IPS-18c (cell line): Measurements from ENCODE around the gene E2F6.

Source experiments
- H3K4me3 ChIP-seq: 2 replicates; pipeline ENCODE4 v1.7.0; 2013; ENCODE audit warnings: low read depth, mild to moderate bottlenecking, low read length, moderate library complexity; ENCODE audit not compliant: insufficient read depth
- H3K9me3 ChIP-seq: one replicate; pipeline ENCODE4 v1.6.1; 2013; ENCODE audit warnings: mild to moderate bottlenecking, low read length, moderate library complexity; ENCODE audit not compliant: control insufficient read depth, insufficient read depth

The E2F6 gene

DNA sequence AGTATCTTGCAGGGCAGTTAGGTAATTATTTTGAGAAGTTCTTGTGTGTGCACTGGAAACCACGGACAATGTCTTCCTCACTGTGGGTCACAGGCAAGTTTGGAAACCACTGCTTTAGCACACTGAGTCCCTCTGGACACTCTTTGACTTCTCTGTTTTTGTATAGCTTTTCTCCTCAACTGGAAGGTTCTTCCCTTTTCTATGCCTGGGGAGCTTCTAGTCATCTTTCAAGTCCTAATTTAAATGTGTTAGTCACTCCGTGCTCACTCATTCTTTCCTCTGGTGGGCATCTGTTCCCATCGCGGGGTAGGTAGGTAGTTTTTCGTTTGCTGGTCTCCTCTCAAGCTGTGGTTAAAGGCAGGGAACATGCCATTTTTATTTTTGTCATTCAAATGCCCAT lies 32.1 kb downstream of the E2F6 start:
- Histone ChIP-seq H3K9me3 (peaks cover 4% of the 10 kb centered on the region), H3K4me3 (no peak overlapping the region)

DNA sequence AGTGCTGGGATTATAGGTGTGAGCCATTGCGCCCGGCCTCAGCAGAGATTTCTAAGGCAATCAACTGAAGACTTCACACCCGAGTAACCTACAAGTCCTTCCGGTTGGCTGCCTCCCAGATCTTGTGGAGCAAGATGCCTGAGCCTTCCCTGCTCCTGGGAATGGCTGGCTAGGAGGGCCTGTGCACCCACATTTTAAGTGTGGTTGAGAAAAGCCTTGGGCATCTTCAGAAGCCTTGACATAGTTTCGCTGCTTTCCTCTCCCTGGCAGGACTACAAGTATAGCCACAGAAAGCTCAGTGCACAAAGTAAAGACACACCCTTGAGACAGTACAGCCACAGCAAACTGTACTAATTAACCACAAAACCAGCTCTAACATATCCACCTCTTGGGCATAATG lies 35.2 kb downstream of the E2F6 start:
- Histone ChIP-seq H3K4me3 (no peak overlapping the region), H3K9me3 (peaks cover 3% of the 10 kb centered on the region)

DNA sequence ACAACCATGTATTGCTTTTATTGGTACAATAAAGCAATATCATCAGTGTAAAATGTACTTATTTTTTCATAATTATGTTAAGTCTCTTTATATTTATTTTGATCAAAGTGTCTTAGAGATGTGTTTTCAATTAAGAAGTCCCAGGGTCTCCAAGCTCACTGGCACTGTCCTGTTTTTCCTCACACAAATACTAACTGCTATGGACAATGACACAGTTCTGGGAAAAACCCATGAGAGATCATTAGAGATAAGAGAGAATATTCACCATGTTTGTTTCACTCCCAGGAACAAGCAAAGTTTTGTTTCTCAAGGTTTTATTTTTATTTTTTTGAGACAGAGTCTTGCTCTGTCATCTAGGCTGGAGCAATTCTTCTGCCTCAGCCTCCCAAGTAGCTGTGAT lies 38.7 kb downstream of the E2F6 start:
- no peaks in the 10 kb centered on the region for H3K9me3 ChIP-seq
- H3K4me3 ChIP-seq: no peak overlapping the region

DNA sequence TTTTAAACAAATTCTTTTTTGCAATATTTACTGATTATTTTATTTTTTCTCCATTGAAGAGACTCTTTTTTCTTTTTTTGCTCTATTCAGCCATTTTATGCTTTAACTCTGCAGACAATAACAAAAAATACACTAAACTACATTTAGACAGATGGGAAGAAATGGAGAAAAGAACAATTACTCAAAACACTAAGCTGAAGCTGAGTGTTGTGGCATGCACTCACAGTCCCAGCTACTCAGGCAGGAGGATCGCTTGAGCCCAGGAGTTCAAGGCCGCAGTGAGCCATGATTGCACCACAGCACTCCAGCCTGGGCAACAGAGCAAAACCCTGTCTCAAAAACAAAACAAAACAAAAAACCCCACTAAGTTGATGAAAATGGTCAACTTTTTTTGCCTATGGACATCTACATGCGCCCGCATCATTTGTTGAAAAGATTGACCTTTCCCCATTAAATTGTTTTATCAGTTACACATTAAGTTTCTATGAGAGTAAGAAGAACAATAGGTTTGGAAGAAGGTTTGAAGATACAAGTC lies 43.0 kb downstream of the E2F6 start:
- H3K4me3 ChIP-seq: no peak overlapping the region
- no peaks in the 10 kb centered on the region for H3K9me3 ChIP-seq

DNA sequence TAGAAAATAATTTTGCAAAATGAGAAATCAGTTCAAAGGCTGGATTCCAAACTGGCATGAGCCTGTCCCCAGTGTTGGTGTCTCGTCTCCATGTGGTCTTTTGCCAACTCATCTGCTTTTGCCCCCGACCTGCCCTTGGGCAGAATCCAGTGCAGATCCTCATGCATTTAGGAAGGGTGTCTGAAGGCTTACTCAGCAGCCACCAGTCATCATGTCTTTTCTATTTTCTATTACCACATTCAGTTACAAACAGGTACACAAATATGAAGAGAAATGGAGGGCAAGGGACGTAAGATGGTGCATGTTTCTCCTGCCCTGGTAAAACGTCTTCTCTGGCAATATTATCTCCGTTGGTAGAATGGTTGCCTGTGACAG lies 43.5 kb downstream of the E2F6 start:
- Histone ChIP-seq H3K9me3 (no peaks in the 10 kb centered on the region), H3K4me3 (no peak overlapping the region)

DNA sequence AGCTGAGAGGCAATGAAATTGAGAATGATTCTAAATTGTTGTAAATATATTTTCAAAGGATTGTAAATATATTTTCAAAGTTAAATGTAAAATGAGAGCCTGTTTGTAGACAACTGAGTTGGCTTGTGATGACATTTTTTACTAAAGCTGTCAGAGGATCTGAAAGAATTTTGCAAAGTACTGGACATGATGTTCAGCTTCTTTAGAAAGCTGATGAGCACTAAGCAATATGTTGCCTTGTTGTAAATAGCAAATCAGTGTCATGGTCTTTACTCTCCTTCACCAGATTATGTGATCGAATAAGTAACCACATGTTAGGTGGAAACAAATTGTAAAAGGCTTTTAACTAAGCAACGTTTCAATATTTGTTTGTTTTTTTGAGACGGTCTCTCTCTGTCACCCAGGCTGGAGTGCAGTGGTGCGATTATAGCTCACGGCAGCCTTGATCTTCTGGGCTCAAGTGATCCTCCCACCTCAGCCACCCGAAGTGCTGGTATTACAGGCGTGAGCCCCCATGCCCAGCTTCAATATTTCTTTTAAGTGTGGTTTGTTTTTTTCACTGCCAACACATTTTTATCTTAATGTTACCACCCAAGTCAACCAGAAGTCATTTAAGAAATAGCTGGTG lies 44.0 kb downstream of the E2F6 start:
- Histone ChIP-seq H3K9me3 (peaks cover 3% of the 10 kb centered on the region), H3K4me3 (no peak overlapping the region)

DNA sequence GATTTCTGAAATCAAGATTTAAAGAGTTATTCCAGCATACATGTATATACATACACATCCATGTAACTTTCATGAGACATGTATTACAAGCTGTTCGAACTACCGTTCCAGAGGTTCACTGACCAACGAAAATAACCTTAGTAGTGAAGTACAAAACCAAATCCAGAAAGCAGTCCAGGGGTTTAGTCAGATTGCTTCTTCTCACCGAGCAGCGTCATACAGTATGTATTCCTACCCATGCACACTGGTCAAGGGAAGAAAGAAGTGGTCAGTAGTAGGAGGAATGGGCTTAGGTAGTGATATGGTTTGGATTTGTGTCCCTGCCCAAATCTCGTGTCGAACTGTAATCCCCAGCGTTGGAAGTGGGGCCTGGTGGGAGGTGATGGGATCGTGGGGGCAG lies 45.3 kb downstream of the E2F6 start:
- no peak overlapping the region for H3K4me3 ChIP-seq
- H3K9me3 ChIP-seq: peaks cover 3% of the 10 kb centered on the region

DNA sequence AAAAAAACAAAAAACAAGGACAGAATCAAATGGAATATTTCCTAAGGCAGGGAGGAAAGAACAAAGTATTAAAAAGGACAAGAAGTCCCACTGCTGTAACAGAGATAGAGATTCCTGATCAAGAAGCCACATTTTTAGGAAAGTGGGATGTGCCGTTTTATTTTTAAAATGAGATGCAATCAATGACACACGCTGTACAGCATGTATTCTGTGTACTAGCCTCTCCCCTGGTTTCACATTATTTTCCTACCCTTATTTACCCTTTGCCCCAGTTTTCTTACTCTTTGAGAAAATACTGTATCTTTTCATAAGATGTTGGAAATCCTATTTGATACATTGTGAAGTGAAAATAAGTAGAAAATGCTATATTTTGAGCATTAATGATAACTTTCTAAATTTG lies 45.8 kb downstream of the E2F6 start:
- no peak overlapping the region for H3K4me3 ChIP-seq

DNA sequence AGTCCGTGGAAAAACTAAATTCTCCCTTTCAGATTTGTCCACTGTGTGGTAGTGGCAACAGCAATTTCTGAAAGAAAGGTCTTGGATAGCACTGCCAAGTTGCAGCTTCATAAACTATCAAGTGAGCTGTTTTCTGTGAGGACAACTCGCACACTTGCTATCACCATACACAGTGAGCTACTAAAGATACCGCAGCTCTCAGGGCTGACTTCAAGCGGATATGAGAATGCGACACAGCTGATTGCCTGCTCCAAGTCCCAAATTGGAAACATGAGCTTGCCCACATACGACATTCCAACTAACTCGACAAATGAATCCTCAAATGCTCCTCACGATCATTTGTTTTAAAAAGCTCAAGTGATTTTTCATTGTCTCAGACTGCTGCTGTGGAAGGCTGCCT lies 46.2 kb downstream of the E2F6 start:
- H3K4me3 ChIP-seq: no peak overlapping the region
- peaks cover 3% of the 10 kb centered on the region for H3K9me3 ChIP-seq

More for the DNA sequence above, 45.8 kb downstream of the E2F6 start:
- peaks cover 3% of the 10 kb centered on the region for H3K9me3 ChIP-seq

DNA sequence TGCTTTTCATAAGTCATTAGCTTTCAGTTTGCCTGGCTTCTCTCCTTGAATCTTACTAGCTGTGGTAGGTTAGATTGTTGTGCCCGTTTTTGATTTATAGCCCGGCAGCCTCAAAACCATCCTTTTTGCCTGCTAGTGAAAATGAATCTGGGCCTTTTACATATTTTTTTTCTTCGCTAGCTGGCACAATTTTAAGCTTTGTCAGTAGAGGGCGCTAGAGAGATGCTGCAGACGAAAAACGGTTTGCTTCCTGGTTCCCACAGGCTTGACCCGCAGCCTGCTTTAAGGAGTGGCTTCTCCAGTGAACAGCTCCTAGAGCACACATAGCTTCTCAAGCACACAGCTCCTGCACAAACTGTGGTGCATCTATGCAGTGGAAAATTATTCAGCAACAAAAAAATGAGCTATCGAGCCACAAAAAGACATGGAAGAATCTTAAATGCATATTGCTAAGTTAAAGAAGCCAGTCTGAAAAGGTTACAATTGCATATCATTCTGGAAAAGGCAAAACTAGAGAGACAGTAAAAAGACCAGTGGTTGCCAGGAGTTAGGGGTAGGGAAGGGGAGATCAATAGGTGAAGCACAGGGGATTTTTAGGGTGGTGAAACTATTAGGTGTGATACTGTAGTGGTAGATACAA lies 47.9 kb downstream of the E2F6 start:
- no peak overlapping the region for H3K4me3 ChIP-seq

DNA sequence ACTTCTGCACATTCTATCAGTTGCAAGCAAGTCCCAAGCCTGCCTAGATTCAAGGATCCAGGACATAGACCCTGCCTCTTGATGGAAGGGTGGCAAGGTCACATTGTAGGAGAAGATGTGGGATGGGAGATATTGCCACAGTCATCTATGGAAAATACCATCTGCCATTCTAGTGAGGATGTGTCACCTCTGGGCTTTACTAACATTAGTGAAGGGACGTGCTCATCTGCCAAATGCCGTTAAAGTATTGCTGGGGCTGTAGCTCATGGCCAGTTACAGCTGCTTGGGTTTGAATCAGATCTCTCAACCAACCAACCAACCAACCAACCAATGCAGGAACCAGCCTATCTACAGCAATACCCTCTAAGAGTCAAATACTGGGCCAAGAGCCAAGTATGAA lies 49.0 kb downstream of the E2F6 start:
- Histone ChIP-seq H3K9me3 (peaks cover 3% of the 10 kb centered on the region), H3K4me3 (no peak overlapping the region)

More for the DNA sequence above, 47.9 kb downstream of the E2F6 start:
- peaks cover 3% of the 10 kb centered on the region for H3K9me3 ChIP-seq

DNA sequence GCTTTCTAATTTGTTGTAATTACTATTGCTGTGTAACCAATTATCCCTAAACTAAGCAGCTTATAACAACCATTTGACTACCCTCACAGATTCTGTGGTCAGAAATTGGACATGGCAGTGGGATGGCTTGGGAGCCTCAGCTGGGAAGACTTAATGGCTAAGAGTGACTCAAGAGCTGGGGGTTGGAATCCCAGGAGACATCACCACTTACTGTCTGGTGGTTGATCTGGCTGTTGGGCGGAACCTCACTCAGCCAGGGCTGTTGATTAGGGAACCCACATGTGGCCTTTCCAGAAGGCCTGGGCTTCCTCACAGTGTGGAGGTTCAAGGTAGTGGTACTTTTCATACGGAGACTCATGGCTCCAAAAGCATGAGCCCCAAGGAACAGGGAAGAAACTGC lies 49.8 kb downstream of the E2F6 start:
- Histone ChIP-seq H3K9me3 (peaks cover 3% of the 10 kb centered on the region), H3K4me3 (no peak overlapping the region)

DNA sequence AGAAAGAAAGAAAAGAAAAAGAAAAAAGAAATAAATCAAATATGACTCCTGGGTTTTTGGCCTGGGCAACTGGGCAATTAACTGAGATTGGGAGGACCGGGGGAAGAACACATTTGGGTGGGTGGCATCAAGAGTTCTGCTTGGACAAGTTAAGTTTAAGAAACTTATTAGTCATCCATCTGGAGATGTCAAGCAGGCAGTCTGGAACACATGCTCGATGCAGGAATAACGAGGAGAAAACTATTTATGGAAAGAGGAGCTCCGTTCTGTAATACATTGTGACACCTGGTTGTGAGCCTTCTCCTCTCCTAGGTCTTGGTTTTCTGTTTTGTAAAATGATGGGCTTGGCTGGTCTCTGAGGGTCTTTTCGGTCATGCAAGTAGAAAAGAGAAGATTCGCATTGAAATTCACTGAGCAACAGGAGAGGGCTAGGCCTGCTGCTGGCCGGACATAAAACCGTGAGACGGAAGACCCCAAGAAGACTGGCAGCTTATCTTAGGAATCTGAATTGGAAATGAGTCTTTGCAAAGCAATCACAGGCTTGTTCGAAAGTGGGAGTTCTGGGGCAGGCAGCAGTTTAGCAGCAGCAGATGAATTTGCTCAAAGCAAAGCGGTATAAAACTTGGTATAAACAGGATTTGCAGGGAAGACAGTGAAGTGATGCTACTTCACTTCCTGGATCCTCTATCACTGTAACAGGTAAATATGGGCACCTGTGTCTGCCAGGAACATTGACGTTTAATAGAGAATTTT lies 51.4 kb downstream of the E2F6 start:
- no peak overlapping the region for H3K4me3 ChIP-seq

DNA sequence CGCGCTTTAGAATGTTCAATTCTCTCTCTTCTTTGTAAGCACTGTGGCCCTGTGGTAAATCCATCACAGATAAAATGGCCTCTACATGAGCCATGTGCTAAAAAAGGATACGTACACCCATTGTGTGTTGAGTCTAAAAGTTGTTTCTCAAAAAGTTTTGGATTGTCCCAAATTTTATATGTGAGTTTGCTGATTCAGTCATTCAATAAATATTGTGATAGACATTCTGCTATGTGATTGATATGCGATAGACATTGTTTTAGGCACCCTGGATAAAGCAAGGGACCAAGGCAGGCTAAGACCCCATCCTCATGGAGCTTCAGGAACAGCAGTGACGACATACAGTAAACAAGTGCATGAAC lies 53.5 kb downstream of the E2F6 start:
- Histone ChIP-seq H3K4me3 (no peak overlapping the region), H3K9me3 (peaks cover 3% of the 10 kb centered on the region)

More for the DNA sequence above, 51.4 kb downstream of the E2F6 start:
- H3K9me3 ChIP-seq: peaks cover 3% of the 10 kb centered on the region

DNA sequence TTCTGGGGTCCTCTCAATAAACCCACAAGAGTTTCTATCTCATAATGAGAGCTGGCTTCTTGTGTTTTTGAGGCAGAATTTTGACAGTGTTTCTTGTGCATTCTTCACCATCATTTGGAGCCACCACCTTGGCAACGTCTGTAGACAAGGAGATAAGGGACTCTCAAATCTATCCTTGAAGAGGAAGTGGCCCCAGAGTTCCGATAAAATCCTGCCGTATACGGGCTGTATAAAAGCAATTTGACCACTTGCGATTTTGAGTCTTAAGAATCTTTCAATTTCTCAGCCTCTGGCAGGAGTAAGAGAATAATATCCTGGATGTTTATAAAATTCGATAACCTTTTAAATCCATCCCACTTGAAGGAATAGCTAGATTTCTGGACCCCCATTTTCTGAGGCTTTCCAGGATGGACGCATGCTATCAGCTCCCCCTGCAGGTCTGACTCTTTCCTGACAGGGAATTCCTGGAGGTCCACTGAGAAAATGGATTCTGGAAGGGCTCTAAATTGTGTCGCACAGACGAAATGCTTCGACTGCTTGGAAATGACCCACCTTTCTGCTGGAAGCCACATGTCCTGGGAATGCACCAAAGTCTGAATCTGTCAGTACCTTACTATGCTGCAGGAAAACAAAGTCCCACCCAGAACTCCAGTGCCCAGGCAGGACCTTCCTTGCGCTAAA lies 54.1 kb downstream of the E2F6 start:
- H3K9me3 ChIP-seq: no peaks in the 10 kb centered on the region
- no peak overlapping the region for H3K4me3 ChIP-seq

DNA sequence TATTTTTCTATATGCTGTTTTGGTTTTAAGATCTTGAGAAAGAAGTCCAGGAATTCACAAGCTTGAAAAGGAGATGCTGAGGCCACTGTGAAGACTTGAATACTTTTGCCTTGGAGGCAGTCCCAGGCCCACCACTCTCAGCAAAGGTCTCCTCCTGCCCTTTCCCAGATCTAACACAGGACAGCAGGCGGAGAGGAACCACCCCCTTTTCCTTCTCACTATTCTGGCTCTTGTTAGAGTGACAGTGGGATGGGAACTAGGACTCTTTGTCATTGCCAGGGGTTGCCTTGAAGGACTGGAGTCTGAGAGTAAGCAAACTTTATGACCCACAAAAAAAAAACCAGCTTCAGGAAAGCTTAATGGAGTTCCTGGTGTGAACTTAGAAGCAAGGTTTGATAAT lies 54.7 kb downstream of the E2F6 start:
- no peaks in the 10 kb centered on the region for H3K9me3 ChIP-seq
- no peak overlapping the region for H3K4me3 ChIP-seq

DNA sequence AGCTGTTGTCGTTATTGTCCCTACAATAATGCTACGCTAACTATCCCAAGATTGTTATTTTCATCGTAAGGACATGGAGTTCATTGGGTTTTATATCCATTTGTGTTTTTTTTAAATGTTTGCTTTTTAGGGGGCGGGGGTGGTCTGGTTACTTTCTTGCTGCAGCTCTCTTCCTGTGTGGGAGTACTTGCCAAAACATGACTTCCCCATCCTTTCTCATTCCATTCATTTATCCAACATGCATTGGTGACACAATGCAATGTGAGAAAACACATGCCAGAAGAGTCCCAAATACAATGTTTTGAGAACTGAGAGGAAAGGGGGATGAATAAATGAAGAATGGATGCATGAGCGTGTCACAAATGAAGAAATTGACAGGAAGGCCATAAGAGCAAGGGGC lies 55.9 kb downstream of the E2F6 start:
- H3K9me3 ChIP-seq: no peaks in the 10 kb centered on the region
- no peak overlapping the region for H3K4me3 ChIP-seq

DNA sequence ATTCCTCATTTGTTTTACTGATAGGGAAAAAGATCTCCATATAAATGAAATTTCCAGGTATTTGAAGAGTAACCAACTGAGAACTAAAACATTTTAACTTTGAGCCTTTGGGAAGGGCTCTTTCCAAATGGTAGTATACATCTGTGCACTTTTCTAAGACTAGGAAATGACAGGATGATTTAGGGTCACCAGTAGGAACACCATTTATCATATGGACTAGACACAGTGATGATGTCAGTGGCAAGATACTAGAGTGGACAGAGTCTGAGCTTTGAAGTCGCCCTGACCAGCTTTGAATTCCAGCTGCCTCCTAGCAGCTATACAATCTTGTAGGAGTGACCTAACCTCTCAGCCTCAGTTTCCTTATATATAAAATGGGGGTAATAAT lies 56.4 kb downstream of the E2F6 start:
- Histone ChIP-seq H3K9me3 (no peaks in the 10 kb centered on the region), H3K4me3 (no peak overlapping the region)
